Right renal cortex interstitium (tissue), 3 donors: ENCODE results near the gene EIF2AK2. TPM values are rescaled to one million over a fixed set of nuclear protein-coding genes. Genes with fewer than 3 reads are reported as not detected.
A peak's percentile ranks its signal among the peaks of the same experiment; 100 is the strongest.

Source experiments
- DNase-seq, 3 donors: peaks; one replicate each; pipeline ENCODE4 v3.0.0-alpha.2; 2013; ENCODE audit warnings: low read depth in 3 of 3, low spot score in 2 of 3
- polyA plus RNA-seq, 3 donors: library from polyadenylated mRNA; unstranded; fragments of 120-200 nt; gene quantifications; one replicate each; pipeline ENCODE4 v1.2.1, GENCODE V29; 2013; ENCODE audit not compliant: insufficient read length in 3 of 3

Gene EIF2AK2
- polyA plus RNA-seq, 3 donors = 33.4 to 36.7 (median 34.0) TPM

DNA sequence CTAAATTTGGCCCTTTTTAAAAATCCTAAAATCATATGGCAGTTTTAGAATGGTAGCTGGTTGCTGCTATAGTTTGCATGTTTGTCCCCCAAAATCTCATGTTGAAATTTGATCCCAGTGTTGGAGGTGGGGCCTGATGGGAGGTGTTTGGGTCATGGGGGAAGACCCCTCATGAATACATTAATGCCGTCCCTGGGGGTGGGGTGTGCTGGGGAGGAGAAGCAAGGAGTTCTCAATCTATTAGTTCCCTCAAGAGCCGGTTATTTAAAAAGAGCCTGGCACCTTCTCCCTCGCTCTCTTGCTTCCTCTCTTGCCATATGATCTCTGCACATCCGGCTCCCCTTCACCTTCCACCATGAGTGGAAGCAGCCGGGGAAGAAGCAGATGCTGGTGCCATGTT, 51.6 kb downstream of the EIF2AK2 start:
- no peak for DNase-seq

GRCh38 chr2:37104178-37104577, 52.6 kb downstream of the EIF2AK2 start:
- no peak for DNase-seq

DNA sequence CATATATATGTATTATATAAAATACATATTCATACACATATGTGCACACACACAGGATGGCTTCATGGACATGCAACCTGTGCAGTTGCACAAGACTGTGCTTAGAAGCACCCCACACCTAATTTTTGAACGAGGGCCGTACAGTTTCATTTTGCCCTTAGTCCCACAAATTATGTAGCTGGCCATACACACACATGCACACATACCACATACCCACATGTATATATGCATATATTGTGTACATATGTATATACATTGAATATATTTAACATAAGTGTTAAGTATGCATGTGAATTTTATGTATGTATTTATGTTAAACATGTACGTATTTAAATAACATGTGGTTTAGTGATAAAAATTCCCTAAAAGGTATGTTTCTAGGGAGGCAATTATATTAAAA, 54.2 kb downstream of the EIF2AK2 start:
- DNase-seq = no peak

DNA sequence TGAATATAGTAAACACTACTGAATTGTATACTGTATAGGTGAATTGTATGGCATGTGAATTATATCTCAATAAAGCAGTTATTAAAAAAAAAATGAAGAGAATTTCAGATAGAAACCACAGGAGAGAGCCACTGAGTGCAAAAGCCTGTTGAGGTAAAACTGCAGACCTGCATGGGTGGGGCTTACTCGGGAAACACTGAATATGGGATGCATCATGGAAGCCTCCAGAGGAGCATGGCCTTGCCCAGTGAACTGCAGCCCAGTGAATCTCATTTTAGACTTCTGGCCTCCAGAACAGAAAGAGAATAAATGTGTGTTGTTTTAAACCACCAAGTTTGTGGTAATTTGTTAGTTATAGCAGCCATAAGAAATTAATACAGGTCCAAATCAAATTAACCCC, 56.7 kb downstream of the EIF2AK2 start:
- DNase-seq = no peak

- no peak for DNase-seq
These were observed 58.2 kb downstream of the EIF2AK2 start for GRCh38 chr2:37098416-37099118.

DNA sequence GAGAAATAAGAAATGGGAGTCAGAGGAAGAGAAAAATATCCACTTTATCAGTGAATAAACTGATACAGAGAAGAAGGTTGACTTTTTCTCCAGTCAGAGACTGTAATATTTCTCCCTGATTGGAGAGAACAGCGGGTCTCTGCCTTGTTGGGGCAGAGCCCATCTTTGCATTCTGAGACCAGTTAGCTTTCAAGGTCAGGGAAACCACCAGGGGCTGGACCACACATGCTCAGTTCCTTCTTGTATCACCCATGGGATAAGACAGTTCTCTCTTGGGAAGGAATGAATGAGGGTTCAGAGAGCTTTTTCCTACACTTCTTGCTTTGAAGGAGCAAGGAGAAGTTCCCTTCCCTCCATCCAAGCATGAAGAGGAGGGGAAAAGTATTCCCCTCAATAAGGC, 60.2 kb downstream of the EIF2AK2 start:
- no peak for DNase-seq

DNA sequence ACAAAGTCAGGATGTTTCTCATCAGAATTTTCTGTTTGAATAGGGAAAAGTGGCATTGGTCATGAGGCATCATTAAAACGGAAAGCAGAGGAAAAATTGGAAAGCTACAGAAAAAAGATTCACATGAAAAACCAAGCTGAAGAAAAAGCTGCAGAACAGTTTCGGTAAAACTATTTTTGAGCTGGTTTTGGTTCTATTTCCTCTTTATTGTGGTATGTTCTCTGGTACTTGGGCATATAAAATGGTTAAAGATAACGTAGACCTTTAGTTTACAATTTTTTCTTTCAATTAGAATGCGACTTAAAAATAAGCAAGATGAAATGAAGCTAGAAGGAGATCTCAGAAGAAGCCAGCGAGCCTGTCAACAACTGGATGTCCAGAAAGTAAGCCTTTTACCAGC, 64.9 kb downstream of the EIF2AK2 start:
- no peak for DNase-seq

DNA sequence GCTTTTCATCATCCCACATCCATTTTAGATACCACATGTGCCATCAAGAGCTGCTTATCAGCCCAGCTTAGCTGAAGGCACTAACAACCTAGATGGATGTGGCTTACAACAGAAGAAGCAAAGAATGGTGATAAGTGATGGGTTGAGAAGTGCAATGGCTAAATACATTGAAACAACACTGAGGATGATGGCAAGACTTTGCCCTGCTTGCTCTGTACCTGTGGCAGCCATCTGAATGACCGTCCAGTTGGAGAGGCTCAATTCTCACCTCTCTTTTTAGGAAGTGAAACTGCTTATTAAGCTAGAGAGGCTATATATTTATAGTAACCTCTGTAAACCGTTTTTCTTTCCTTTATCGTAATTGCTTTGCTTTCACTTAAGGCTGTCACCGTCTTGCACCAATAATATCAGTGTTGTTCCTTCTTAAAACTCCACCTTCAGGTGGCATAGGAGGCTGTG, 66.7 kb downstream of the EIF2AK2 start:
- no peak for DNase-seq

DNA sequence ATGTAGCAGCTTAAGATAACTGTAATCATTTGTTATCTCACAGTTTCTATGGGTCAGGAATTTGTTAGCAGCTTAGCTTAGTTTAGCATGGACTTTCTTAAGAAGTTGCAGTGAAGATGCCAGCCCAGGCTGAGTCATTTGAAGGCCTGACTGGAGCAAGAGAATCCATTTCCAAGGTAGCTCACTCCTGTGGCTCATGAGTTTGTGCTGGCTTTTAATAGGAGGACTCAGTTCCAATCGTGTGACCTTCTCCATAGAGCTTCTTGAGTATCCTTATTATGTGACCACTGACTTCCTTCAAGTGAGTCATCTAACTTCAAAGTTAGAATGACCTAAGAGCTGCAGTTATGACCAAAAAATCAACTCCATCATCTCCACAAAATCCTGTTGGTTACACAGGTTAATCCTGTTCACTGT, 71.0 kb downstream of the EIF2AK2 start:
- DNase-seq = no peak

GRCh38 chr2:37084797-37085196, 72.0 kb downstream of the EIF2AK2 start:
- DNase-seq = no peak

- peak; percentile 94 to 95 (median 95) for DNase-seq
These were observed 72.6 kb downstream of the EIF2AK2 start, which contains the start of the genes GPATCH11 and HEATR5B for GRCh38 chr2:37083873-37084794. Gene GPATCH11 (plus strand): TSS chr2:37084518. CDS start chr2:37088382, 3,864 bp downstream. Gene HEATR5B (minus strand): TSS chr2:37084372. CDS start chr2:37083414, 958 bp downstream.

- DNase-seq = no peak
These were observed 76.1 kb downstream of the EIF2AK2 start for GRCh38 chr2:37080689-37081088.

DNA sequence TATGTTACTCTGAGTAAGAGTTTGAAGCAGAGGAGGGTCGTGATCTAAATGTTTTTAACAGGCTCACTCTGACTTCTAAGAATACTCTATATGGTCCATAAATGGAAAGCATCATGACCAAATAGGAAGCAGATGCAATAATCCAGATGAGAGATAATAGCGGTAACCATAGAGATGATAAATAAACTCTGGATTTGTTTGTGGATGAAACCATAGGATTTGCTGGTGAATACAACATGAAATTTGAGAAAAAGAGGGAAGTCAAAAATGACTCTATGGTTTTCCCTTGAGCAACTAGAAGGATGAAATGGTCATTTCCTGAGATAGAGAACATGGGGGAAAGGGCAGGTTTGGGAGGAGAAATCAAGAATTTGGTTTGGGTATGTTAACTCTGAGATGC, 76.5 kb downstream of the EIF2AK2 start:
- no peak for DNase-seq

DNA sequence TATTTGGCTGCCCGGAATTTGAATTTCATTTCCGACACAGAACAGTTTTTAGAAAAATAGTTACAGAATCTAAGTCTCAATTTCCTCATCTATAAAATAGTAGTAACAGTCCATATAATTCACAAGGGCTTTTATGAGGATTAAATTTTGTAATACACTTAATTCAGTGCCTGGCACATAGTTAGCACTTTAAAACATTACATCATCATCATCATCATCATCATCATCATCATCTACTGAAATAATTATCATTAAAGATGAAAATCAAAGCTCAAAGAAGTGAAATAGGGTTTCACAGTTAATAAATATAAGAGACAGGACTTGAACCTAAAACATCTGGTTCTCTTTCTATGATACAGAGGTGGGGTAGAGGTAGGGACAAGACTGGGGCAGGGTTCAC, 85.8 kb downstream of the EIF2AK2 start:
- DNase-seq = no peak

- no peak for DNase-seq
These were observed 88.1 kb downstream of the EIF2AK2 start for GRCh38 chr2:37068686-37069085.

DNA sequence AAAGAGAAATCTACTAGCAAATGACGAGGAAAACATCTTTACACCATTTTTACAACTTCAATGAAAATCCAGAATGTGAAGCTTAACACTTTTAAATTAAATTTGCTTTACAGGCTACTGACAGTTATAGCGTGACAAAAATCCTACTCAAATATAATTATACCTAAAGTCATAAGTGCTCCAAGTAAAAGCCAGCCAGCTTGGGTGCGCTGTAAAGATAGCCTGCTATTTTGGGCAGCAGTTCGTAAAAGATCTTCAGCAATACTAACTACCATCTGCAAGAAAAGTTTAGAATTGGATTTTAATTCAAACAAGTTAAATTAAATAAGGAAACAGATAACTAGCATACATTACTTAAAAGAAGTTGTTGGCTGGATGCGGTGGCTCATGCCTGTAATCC, 95.0 kb downstream of the EIF2AK2 start:
- DNase-seq = no peak

- no peak for DNase-seq
These were observed 95.6 kb downstream of the EIF2AK2 start for GRCh38 chr2:37061013-37061711.

- no peak for DNase-seq
These were observed 96.3 kb downstream of the EIF2AK2 start for GRCh38 chr2:37060446-37060845.

DNA sequence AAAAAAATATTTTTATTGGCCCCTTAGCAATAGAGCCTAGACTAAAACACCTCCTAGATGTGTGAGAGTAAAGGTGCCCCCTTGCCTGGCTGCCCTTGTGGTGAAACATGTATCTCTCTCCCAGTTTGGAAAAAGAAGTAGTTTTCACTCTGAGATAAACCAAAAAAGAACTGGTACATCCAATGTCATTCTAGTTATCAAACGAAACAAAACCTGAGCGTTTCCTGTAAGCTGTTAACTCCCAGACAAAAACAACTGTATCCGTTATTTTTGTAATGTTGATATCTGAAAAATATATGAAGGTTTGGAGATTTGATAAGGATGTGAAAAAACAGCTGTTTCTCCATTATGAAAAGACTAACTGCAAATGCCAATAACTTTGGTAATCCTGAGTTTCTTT, 96.9 kb downstream of the EIF2AK2 start:
- no peak for DNase-seq

- no peak for DNase-seq
These were observed 104.0 kb downstream of the EIF2AK2 start for GRCh38 chr2:37052600-37053332.
